ENCODE results near the gene HS3ST4.

- TF ChIP-seq CEBPB (IDR thresholded peaks at IDR 0.05; ENCODE audit: low read depth, low read length), result no peak
- TF ChIP-seq CTCF (conservative IDR thresholded peaks at IDR 0.05; ENCODE audit: low read depth, low read length), result no peak
- TF ChIP-seq POLR2A (IDR thresholded peaks at IDR 0.05; ENCODE audit: low read depth, low read length), result no peak
- TF ChIP-seq RFX5 (IDR thresholded peaks at IDR 0.05; ENCODE audit: low read depth, low read length), result no peak
Measured at GRCh38 chr16:25798065-25798464, 106.3 kb downstream of the HS3ST4 start.

All from IMR-90 (cell line).